HG03520 (cell line): ENCODE results near the gene FIBCD1.

Experiments
- ATAC-seq: cut with Tn5 transposase; IDR thresholded peaks from one replicate; pipeline ENCODE4 v1.9.1; 2021; ENCODE audit warnings: mild to moderate bottlenecking, moderate library complexity; ENCODE audit not compliant: unreplicated experiment

FIBCD1 gene

GRCh38 chr9:130938652-130939404 is at the start of gene FIBCD1:
FIBCD1 (minus strand) TSS chr9:130939247; CDS start chr9:130938607, 640 bp downstream.
- no peak for ATAC-seq

- no peak for ATAC-seq
Measured at GRCh38 chr9:130988400-130988747, 49.3 kb upstream of the FIBCD1 start.

- ATAC-seq, result no peak
Measured at GRCh38 chr9:130987738-130988399, 48.8 kb upstream of the FIBCD1 start.

- no peak for ATAC-seq
Measured at GRCh38 chr9:130987054-130987453, 48.0 kb upstream of the FIBCD1 start.

GRCh38 chr9:130986356-130986965 is 47.4 kb upstream of the FIBCD1 start:
- no peak for ATAC-seq

- ATAC-seq, result no peak
Measured at GRCh38 chr9:130985606-130986162, 46.6 kb upstream of the FIBCD1 start.

GRCh38 chr9:130985029-130985428 is 46.0 kb upstream of the FIBCD1 start:
- no peak for ATAC-seq

- ATAC-seq, result no peak
Measured at GRCh38 chr9:130984521-130984920, 45.5 kb upstream of the FIBCD1 start.

GRCh38 chr9:130983970-130984369 is 44.9 kb upstream of the FIBCD1 start:
- ATAC-seq, result no peak

GRCh38 chr9:130983359-130983670 is 44.3 kb upstream of the FIBCD1 start:
- ATAC-seq, result no peak

GRCh38 chr9:130982636-130983358 is 43.8 kb upstream of the FIBCD1 start:
- no peak for ATAC-seq

GRCh38 chr9:130981756-130982137 is 42.7 kb upstream of the FIBCD1 start:
- no peak for ATAC-seq

- ATAC-seq, result no peak
Measured at GRCh38 chr9:130981002-130981755, 42.1 kb upstream of the FIBCD1 start.

- no peak for ATAC-seq
Measured at GRCh38 chr9:130980526-130980925, 41.5 kb upstream of the FIBCD1 start.

GRCh38 chr9:130979591-130980385 is 40.7 kb upstream of the FIBCD1 start:
- no peak for ATAC-seq

- ATAC-seq, result no peak
Measured at GRCh38 chr9:130977811-130978221, 38.8 kb upstream of the FIBCD1 start.

- ATAC-seq, result no peak
Measured at GRCh38 chr9:130975932-130976841, 37.1 kb upstream of the FIBCD1 start.

- ATAC-seq, result no peak
Measured at GRCh38 chr9:130975156-130975555, 36.1 kb upstream of the FIBCD1 start.

- no peak for ATAC-seq
Measured at GRCh38 chr9:130974697-130975096, 35.6 kb upstream of the FIBCD1 start.
